PFSK-1 (cell line): ENCODE data around the gene INS.

Experiments
- FOXP2 ChIP-seq: optimal IDR thresholded peaks from 2 replicates; pipeline ENCODE3; 2011; ENCODE audit warnings: borderline replicate concordance, control low read depth, inconsistent platforms; ENCODE audit not compliant: insufficient read depth; ENCODE audit errors: extremely low read length, extremely low read depth
- POLR2AphosphoS5 ChIP-seq: IDR thresholded peaks from 2 replicates; pipeline ENCODE4 v1.6.1; 2012; ENCODE audit warnings: low read depth, mild to moderate bottlenecking, control low read depth, low read length, moderate library complexity
- REST ChIP-seq, 2 experiments: IDR thresholded peaks; 2 replicates each; pipeline versions ENCODE4 v1.6.1 to v1.8.0; 2011 to 2012; ENCODE audit warnings: low read depth in 2 of 2, low read length in 2 of 2, control low read depth in 1 of 2, inconsistent platforms in 1 of 2, mild to moderate bottlenecking in 1 of 2, moderate library complexity in 1 of 2; ENCODE audit not compliant: insufficient read depth in 1 of 2
- SIN3A ChIP-seq: IDR thresholded peaks from 2 replicates; pipeline ENCODE4 v1.6.1; 2012; ENCODE audit warnings: mild to moderate bottlenecking, low read length, moderate library complexity, borderline replicate concordance; ENCODE audit not compliant: insufficient read depth
- TAF1 ChIP-seq: IDR thresholded peaks from 2 replicates; pipeline ENCODE4 v1.6.1; 2012; ENCODE audit warnings: low read length, control low read depth, borderline replicate concordance; ENCODE audit not compliant: insufficient read depth

INS gene

GRCh38 chr11:2165571-2165970 lies 4.6 kb upstream of the INS start:
- TF ChIP-seq REST (IDR thresholded peaks at IDR 0.05; ENCODE audit: insufficient read depth in 1 of 2, low read depth in 2 of 2, low read length in 2 of 2), result no peak
- TF ChIP-seq TAF1, result no peak
- no peak for TF ChIP-seq SIN3A
- TF ChIP-seq FOXP2, result no peak
- TF ChIP-seq POLR2AphosphoS5, result no peak

GRCh38 chr11:2164861-2165555 lies 4.0 kb upstream of the INS start:
- TF ChIP-seq POLR2AphosphoS5, result no peak
- no peak for TF ChIP-seq REST (IDR thresholded peaks at IDR 0.05; ENCODE audit: insufficient read depth in 1 of 2, low read depth in 2 of 2, low read length in 2 of 2)
- TF ChIP-seq TAF1, result no peak
- no peak for TF ChIP-seq FOXP2
- no peak for TF ChIP-seq SIN3A

GRCh38 chr11:2164081-2164480 lies 3.1 kb upstream of the INS start:
- TF ChIP-seq TAF1, result no peak
- TF ChIP-seq FOXP2, result no peak
- TF ChIP-seq REST (IDR thresholded peaks at IDR 0.05; ENCODE audit: insufficient read depth in 1 of 2, low read depth in 2 of 2, low read length in 2 of 2), result no peak
- TF ChIP-seq POLR2AphosphoS5, result no peak
- no peak for TF ChIP-seq SIN3A

- no peak for TF ChIP-seq POLR2AphosphoS5
- TF ChIP-seq REST (IDR thresholded peaks at IDR 0.05; ENCODE audit: insufficient read depth in 1 of 2, low read depth in 2 of 2, low read length in 2 of 2), result no peak
- no peak for TF ChIP-seq TAF1
Measured at GRCh38 chr11:2163428-2163978, 2.5 kb upstream of the INS start.
